Activated CD4-positive, alpha-beta memory T cell treated with anti-CD3 and anti-CD28 coated beads for 36 hours (primary cell): ENCODE data around the gene CCKAR. TPM values are rescaled to one million over a fixed set of nuclear protein-coding genes. Genes with fewer than 3 reads are reported as not detected.

Experiments
- total RNA-seq, 2 experiments: library from RNA; stranded (reverse); gene quantifications; one replicate each; pipeline ENCODE4 v1.2.3, GENCODE V29; 2021

Gene CCKAR
- total RNA-seq, 2 experiments from 2014 or later = not detected

Other genes starting within 250 kb of the CCKAR start
- gene RBPJ, start 169.5 kb downstream of the CCKAR start, total RNA-seq = 100 to 1,000 TPM; 262 to 269 TPM
- gene TBC1D19, start 93.6 kb upstream of the CCKAR start, total RNA-seq = 1 to 10 TPM; 4.3 to 5.0 TPM